Astrocyte (in vitro differentiated cells and primary cell): ENCODE results near the gene ARAP2. TPM values are rescaled to one million over a fixed set of nuclear protein-coding genes. Genes with fewer than 3 reads are reported as not detected.

ENCODE experiments used
- DNase-seq: peaks from one replicate; pipeline ENCODE4 v3.0.0-alpha.2; 2010; ENCODE audit warnings: low read depth
- FAIRE-seq: peaks from 2 replicates; lab custom pipeline; 2011; peaks lifted over from hg19 to GRCh38; lab: Jason Lieb, UNC
- H2AFZ ChIP-seq: 2 replicates; pipeline ENCODE4 v1.6.0; 2012; ENCODE audit warnings: low read depth, low read length, inconsistent platforms
- H3K27ac ChIP-seq: 2 replicates; pipeline ENCODE4 v1.5.1; 2011; ENCODE audit warnings: low read depth, low read length, inconsistent platforms
- H3K27me3 ChIP-seq: 2 replicates; pipeline ENCODE4 v1.6.0; 2011; ENCODE audit warnings: low read length, inconsistent platforms; ENCODE audit not compliant: insufficient read depth
- H3K36me3 ChIP-seq: 2 replicates; pipeline ENCODE4 v1.5.1; 2011; ENCODE audit warnings: low read length, inconsistent platforms; ENCODE audit not compliant: insufficient read depth
- H3K4me1 ChIP-seq: 2 replicates; pipeline ENCODE4 v1.5.1; 2011; ENCODE audit warnings: low read length, inconsistent platforms; ENCODE audit not compliant: insufficient read depth
- H3K4me2 ChIP-seq: 2 replicates; pipeline ENCODE4 v1.6.0; 2012; ENCODE audit warnings: low read length, inconsistent platforms
- H3K4me3 ChIP-seq: 2 replicates; pipeline ENCODE4 v1.5.1; 2011; ENCODE audit warnings: low read depth, mild to moderate bottlenecking, low read length, inconsistent platforms; ENCODE audit not compliant: insufficient read depth
- H3K79me2 ChIP-seq: 2 replicates; pipeline ENCODE4 v1.6.0; 2012; ENCODE audit warnings: mild to moderate bottlenecking, low read length, inconsistent platforms; ENCODE audit not compliant: insufficient read depth
- H3K9ac ChIP-seq: 2 replicates; pipeline ENCODE4 v1.6.0; 2012; ENCODE audit warnings: mild to moderate bottlenecking, low read length, inconsistent platforms
- H3K9me3 ChIP-seq: 2 replicates; pipeline ENCODE4 v1.5.1; 2012; ENCODE audit warnings: low read depth, mild to moderate bottlenecking, low read length, inconsistent platforms; ENCODE audit not compliant: insufficient read depth
- H4K20me1 ChIP-seq: 2 replicates; pipeline ENCODE4 v1.6.0; 2012; ENCODE audit warnings: low read length, inconsistent platforms; ENCODE audit not compliant: insufficient read depth
- H3K27ac Mint-ChIP-seq: one replicate; pipeline ENCODE4 v1.8.0; 2021; ENCODE audit warnings: mild to moderate bottlenecking, mixed read lengths; ENCODE audit not compliant: unreplicated experiment
- H3K27me3 Mint-ChIP-seq: one replicate; pipeline ENCODE4 v1.8.0; 2021; ENCODE audit warnings: low read depth, mixed read lengths; ENCODE audit not compliant: unreplicated experiment
- H3K36me3 Mint-ChIP-seq: one replicate; pipeline ENCODE4 v1.8.0; 2021; ENCODE audit warnings: low read depth, mixed read lengths; ENCODE audit not compliant: unreplicated experiment
- H3K4me1 Mint-ChIP-seq: one replicate; pipeline ENCODE4 v1.8.0; 2021; ENCODE audit warnings: low read depth, mixed read lengths; ENCODE audit not compliant: unreplicated experiment
- H3K4me3 Mint-ChIP-seq: one replicate; pipeline ENCODE4 v1.8.0; 2021; ENCODE audit warnings: mild to moderate bottlenecking, moderate library complexity, mixed read lengths; ENCODE audit not compliant: unreplicated experiment
- H3K9me3 Mint-ChIP-seq: one replicate; pipeline ENCODE4 v1.8.0; 2021; ENCODE audit warnings: mild to moderate bottlenecking, mixed read lengths; ENCODE audit not compliant: unreplicated experiment
- EZH2 ChIP-seq: IDR thresholded peaks from 2 replicates; pipeline ENCODE4 v1.6.1; 2012; ENCODE audit warnings: mild to moderate bottlenecking, low read length, inconsistent platforms; ENCODE audit not compliant: insufficient read depth
- total RNA-seq: library from RNA; stranded (reverse); gene quantifications from 2 replicates; pipeline ENCODE4 v1.2.1, GENCODE V29; 2021
- TF ChIP-seq, protein P1 (sequence below): IDR thresholded peaks from 2 replicates; pipeline ENCODE4 v1.5.1; 2011; ENCODE audit warnings: low read depth, mild to moderate bottlenecking, inconsistent platforms, low read length, moderate library complexity; ENCODE audit not compliant: insufficient read depth

Gene ARAP2
- total RNA-seq, 1 donor from 2014 or later = 9.6 TPM

DNA sequence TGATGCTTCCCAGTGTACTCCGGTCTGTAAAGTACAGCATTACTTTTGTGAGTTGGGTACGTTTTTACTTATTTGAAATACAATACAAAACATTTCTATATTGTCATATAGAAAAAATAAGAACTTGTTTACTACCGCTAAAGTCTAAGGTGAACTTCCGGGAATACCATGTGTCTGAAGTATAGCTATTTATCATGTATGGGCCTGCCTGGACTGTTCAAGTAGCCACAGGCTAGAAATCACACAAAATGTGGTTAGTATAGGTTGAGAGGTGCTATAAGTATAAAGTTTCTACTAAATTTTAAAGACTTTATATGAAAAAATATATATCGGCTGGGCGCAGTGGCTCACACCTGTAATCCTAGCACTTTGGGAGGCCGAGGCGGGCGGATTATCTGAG, 152.3 kb downstream of the ARAP2 start:
- no peaks in the 10 kb centered on the region for H3K4me1 Mint-ChIP-seq

DNA sequence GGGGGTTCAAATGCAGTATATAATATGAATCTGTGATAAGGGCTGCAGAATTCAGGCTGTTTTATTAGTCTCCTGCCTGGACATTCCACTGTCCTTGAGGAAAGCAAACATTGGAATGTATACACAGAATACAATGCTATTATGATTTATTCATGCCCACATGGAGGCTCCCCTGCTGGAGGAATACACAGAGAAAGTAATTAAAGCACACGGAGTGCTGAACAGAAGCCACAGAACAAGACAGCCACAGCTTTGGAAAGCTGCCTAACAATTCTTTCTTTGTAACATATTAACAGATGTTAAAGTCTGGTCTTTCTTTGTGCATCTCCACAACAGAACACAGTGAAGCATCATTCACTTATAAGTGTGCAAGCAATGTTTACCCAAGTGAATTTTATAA, 155.8 kb downstream of the ARAP2 start:
- FAIRE-seq = no peak
- no peak overlapping the region for H2AFZ ChIP-seq

More for the DNA sequence above, 152.3 kb downstream of the ARAP2 start:
- no peak overlapping the region for H3K4me2 ChIP-seq
- H3K27me3 ChIP-seq = no peaks in the 10 kb centered on the region
- Mint-ChIP-seq H3K9me3 (no peaks in the 10 kb centered on the region), H3K27ac (no peak overlapping the region), H3K4me3 (no peak overlapping the region), H3K36me3 (peaks cover 2% of the 10 kb centered on the region), H3K27me3 (no peaks in the 10 kb centered on the region)
- H4K20me1 ChIP-seq = no peaks in the 10 kb centered on the region
- H3K4me1 ChIP-seq = no peaks in the 10 kb centered on the region
- H3K9ac ChIP-seq = no peak overlapping the region
- FAIRE-seq (no peak), DNase-seq (no peak)
- no peaks in the 10 kb centered on the region for H3K79me2 ChIP-seq
- H3K4me3 ChIP-seq = no peak overlapping the region
- no peak overlapping the region for H3K27ac ChIP-seq
- no peaks in the 10 kb centered on the region for H3K9me3 ChIP-seq
- no peak overlapping the region for H2AFZ ChIP-seq
- H3K36me3 ChIP-seq = no peaks in the 10 kb centered on the region
- TF ChIP-seq, protein P1, sequence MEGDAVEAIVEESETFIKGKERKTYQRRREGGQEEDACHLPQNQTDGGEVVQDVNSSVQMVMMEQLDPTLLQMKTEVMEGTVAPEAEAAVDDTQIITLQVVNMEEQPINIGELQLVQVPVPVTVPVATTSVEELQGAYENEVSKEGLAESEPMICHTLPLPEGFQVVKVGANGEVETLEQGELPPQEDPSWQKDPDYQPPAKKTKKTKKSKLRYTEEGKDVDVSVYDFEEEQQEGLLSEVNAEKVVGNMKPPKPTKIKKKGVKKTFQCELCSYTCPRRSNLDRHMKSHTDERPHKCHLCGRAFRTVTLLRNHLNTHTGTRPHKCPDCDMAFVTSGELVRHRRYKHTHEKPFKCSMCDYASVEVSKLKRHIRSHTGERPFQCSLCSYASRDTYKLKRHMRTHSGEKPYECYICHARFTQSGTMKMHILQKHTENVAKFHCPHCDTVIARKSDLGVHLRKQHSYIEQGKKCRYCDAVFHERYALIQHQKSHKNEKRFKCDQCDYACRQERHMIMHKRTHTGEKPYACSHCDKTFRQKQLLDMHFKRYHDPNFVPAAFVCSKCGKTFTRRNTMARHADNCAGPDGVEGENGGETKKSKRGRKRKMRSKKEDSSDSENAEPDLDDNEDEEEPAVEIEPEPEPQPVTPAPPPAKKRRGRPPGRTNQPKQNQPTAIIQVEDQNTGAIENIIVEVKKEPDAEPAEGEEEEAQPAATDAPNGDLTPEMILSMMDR = no peak
- TF ChIP-seq EZH2 = no peak

DNA sequence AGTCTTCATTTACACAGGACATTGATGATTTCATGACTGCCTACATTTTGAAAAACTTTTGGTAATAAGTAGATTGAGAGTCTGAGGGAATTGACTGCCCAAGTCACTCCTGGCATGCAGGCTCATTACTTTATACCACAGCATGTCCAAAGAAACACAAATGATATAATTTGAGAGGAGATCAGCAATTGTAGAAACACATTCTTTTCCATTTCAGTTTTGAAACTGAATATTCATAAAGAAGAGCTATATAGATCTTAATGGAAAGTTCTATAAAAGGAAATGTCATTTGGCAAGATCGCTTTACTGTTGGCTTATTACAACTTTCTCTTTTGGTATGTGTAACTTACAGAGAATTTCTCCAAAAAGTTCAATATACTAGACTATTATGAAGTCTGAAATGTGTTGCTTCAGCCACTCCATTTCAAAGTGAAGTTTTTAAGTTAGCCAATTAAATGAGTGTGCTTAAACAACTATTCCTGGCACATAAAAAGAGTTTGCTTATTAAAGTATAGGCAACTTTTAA, 158.0 kb downstream of the ARAP2 start:
- no peaks in the 10 kb centered on the region for H3K4me1 ChIP-seq
- peaks cover 2% of the 10 kb centered on the region for H3K36me3 ChIP-seq
- H2AFZ ChIP-seq = no peak overlapping the region
- H3K4me2 ChIP-seq = no peak overlapping the region
- H3K79me2 ChIP-seq = no peaks in the 10 kb centered on the region
- Mint-ChIP-seq H3K4me3 (no peak overlapping the region), H3K27ac (no peak overlapping the region), H3K9me3 (no peaks in the 10 kb centered on the region), H3K27me3 (no peaks in the 10 kb centered on the region), H3K36me3 (peaks cover 4% of the 10 kb centered on the region), H3K4me1 (no peaks in the 10 kb centered on the region)
- no peaks in the 10 kb centered on the region for H3K9me3 ChIP-seq
- FAIRE-seq (no peak), DNase-seq (no peak)
- H4K20me1 ChIP-seq = no peaks in the 10 kb centered on the region
- TF ChIP-seq EZH2 = no peak
- TF ChIP-seq, protein P1 = no peak
- H3K27ac ChIP-seq = no peak overlapping the region
- no peak overlapping the region for H3K9ac ChIP-seq
- H3K27me3 ChIP-seq = no peaks in the 10 kb centered on the region
- no peak overlapping the region for H3K4me3 ChIP-seq

More for the DNA sequence above, 155.8 kb downstream of the ARAP2 start:
- H3K27ac ChIP-seq = no peak overlapping the region
- H3K36me3 Mint-ChIP-seq = peaks cover 4% of the 10 kb centered on the region
- no peak overlapping the region for H3K27ac Mint-ChIP-seq
- H3K4me3 Mint-ChIP-seq = no peak overlapping the region
- H3K9me3 Mint-ChIP-seq = no peaks in the 10 kb centered on the region
- no peaks in the 10 kb centered on the region for H3K9me3 ChIP-seq
- H3K79me2 ChIP-seq = no peaks in the 10 kb centered on the region
- H3K9ac ChIP-seq = no peak overlapping the region
- H3K4me3 ChIP-seq = no peak overlapping the region
- H4K20me1 ChIP-seq = no peaks in the 10 kb centered on the region
- peak; percentile 42 for DNase-seq
- H3K4me1 Mint-ChIP-seq = no peaks in the 10 kb centered on the region
- no peak overlapping the region for H3K4me2 ChIP-seq
- no peaks in the 10 kb centered on the region for H3K27me3 Mint-ChIP-seq
- no peaks in the 10 kb centered on the region for H3K36me3 ChIP-seq
- no peaks in the 10 kb centered on the region for H3K27me3 ChIP-seq
- TF ChIP-seq, protein P1 = no peak
- TF ChIP-seq EZH2 = no peak
- no peaks in the 10 kb centered on the region for H3K4me1 ChIP-seq
